H1 (cell line): ENCODE measurements around the gene DNAJC7. TPM values are rescaled to one million over a fixed set of nuclear protein-coding genes. Genes with fewer than 3 reads are reported as not detected.

Experiments
- polyA plus RNA-seq, 7 experiments: library from polyadenylated mRNA; depleted of rRNA in 3 of 7; stranded (reverse) in 5 of 7; unstranded in 2 of 7; fragments of >200 nt in 5 of 7; fragments of 200-250 nt in 2 of 7; gene quantifications; 1 replicate in 5 of 7; 2 replicates in 1 of 7; 4 replicates in 1 of 7; pipeline versions ENCODE4 v1.2.1 to v1.2.3, GENCODE V29; 2011 to 2013; ENCODE audit warnings: missing spikeins in 2 of 7, mixed read lengths in 2 of 7
- total RNA-seq: library from RNA; stranded (reverse); fragmentation: NEBNext Ultra II Directional; extraction: Animal tissue kit (Norgen Biotek cat#: 25700); gene quantifications from 2 replicates; pipeline ENCODE4 v1.2.1, GENCODE V29; 2021
- TF ChIP-seq, protein P1 (sequence below): IDR thresholded peaks from 2 replicates; pipeline ENCODE4 v1.6.1; 2011; ENCODE audit warnings: low read length, improper control_type of control experiment

DNAJC7 gene
- total and polyA plus RNA-seq, 2 of the 8 experiments (the other 6 are each of a cell fraction or from before 2014, with no cell fraction given): 31.0 to 148 TPM

DNA sequence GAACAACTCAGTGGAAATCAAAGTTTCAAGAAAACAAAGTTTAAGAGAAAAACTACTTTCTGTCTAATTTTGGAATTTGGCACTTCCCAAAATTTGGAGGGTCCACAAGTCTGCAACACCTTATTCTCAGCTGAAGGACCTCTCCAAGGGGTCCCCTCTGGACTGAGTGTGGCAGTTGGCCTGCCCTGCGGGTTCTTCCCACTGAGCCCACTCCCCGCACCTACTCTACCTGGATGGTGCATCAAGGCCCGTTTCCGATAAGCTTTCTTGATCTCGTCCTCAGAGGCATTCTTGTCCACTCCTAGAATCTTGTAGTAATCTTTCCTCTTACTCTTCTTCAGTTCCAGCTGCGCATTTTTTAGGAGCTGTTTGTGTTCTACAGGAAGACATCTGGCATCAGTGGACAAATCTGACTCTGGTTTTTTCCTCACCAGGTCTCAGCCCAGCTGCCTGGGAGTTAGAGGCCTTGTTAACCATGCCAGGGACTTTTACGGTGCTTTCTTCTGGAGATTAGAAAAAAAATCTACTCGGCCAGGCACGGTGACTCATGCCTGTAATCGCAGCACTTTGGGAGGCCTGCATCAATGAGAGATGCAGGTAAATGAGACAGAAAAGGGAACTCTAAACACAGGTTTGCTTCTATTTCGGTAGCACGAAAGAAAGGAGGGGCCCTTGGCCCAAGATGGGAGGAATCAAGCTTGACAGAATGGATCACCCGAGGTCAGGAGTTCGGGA lies 35.0 kb downstream of the DNAJC7 start (continued):
- TF ChIP-seq, protein P1, sequence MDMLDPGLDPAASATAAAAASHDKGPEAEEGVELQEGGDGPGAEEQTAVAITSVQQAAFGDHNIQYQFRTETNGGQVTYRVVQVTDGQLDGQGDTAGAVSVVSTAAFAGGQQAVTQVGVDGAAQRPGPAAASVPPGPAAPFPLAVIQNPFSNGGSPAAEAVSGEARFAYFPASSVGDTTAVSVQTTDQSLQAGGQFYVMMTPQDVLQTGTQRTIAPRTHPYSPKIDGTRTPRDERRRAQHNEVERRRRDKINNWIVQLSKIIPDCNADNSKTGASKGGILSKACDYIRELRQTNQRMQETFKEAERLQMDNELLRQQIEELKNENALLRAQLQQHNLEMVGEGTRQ: no peak
